ENCODE results near the gene TAS2R9.

The TAS2R9 gene

GRCh38 chr12:10810068-10810467 is at the start of gene TAS2R9:
Gene TAS2R9 (minus strand): TSS chr12:10810168. CDS start chr12:10810075, 93 bp downstream.
- H3K9me3 Mint-ChIP-seq: no peaks in the 10 kb centered on the region
- no peak for ATAC-seq
- peaks cover 33% of the 10 kb centered on the region for H3K27me3 Mint-ChIP-seq
- no peak within 1 kb of the TSS for H3K27ac Mint-ChIP-seq
- H3K4me3 Mint-ChIP-seq: no peak within 1 kb of the TSS
- DNase-seq: no peak
- no peaks in the 10 kb centered on the region for H3K4me1 Mint-ChIP-seq

- H3K4me1 Mint-ChIP-seq: peaks cover 28% of the 10 kb centered on the region
- H3K4me3 Mint-ChIP-seq: no peak overlapping the region
- peaks cover 27 to 54% of the 10 kb centered on the region in 2 donors for H3K9me3 Mint-ChIP-seq
- H3K27me3 Mint-ChIP-seq: no peaks in the 10 kb centered on the region
- no peak overlapping the region for H3K27ac Mint-ChIP-seq
- DNase-seq: no peak
- no peak for ATAC-seq
Observed at GRCh38 chr12:10855807-10856206, 45.8 kb upstream of the TAS2R9 start.

- Mint-ChIP-seq H3K27me3 (no peaks in the 10 kb centered on the region), H3K27ac (no peak overlapping the region), H3K4me3 (no peak overlapping the region), H3K4me1 (peaks cover 43% of the 10 kb centered on the region), H3K9me3 (peaks cover 21 to 34% of the 10 kb centered on the region in 2 donors)
- DNase-seq: no peak
- ATAC-seq: no peak
Observed at GRCh38 chr12:10853776-10854175, 43.8 kb upstream of the TAS2R9 start.

GRCh38 chr12:10851243-10851858 is 41.4 kb upstream of the TAS2R9 start:
- H3K4me3 Mint-ChIP-seq: no peak overlapping the region
- H3K9me3 Mint-ChIP-seq: peaks cover 10 to 12% of the 10 kb centered on the region in 2 donors
- H3K27me3 Mint-ChIP-seq: no peaks in the 10 kb centered on the region
- DNase-seq: no peak
- H3K27ac Mint-ChIP-seq: peak overlapping the region in 1 of 2 donors; percentile 34
- H3K4me1 Mint-ChIP-seq: peaks cover 43% of the 10 kb centered on the region
- peak; percentile 23 for ATAC-seq

GRCh38 chr12:10849425-10849878 is 39.5 kb upstream of the TAS2R9 start, which contains the start of gene PRR4:
Gene PRR4 (minus strand): TSS chr12:10849475. CDS start chr12:10849437, 38 bp downstream.
- Mint-ChIP-seq H3K27me3 (no peaks in the 10 kb centered on the region), H3K4me1 (peaks cover 43% of the 10 kb centered on the region), H3K27ac (peak within 1 kb of the TSS in 1 of 2 donors; percentile 69), H3K9me3 (peaks cover 0 to under 1% of the 10 kb centered on the region in 2 donors), H3K4me3 (no peak within 1 kb of the TSS)
- DNase-seq: peak in 1 of 2 donors; percentile 22
- ATAC-seq: peak; percentile 90

GRCh38 chr12:10847744-10848143 is 37.8 kb upstream of the TAS2R9 start:
- Mint-ChIP-seq H3K27ac (peak overlapping the region in 1 of 2 donors; percentile 3), H3K4me3 (no peak overlapping the region), H3K4me1 (peaks cover 35% of the 10 kb centered on the region), H3K9me3 (no peaks in the 10 kb centered on the region), H3K27me3 (no peaks in the 10 kb centered on the region)
- ATAC-seq (no peak), DNase-seq (no peak)

DNA sequence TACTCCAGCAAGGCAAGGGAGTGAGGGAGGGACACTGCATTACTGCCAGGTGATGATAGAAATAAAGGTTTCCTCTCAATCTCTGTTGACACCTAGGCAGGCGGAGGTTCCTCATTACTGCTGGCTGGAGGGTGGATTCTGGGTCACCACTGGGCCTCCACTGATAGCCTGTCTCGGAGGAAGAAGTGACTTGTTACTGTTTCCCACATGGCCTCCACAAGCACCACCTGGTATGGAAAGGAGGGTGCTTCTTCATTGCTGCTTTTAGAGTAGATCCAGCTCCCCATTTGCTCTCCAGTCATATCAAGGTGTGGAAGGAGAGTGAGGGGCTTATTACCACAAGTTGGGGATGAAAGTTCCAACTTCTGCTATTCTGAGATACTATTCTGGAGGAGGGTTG is 32.9 kb upstream of the TAS2R9 start:
- Mint-ChIP-seq H3K27ac (no peak overlapping the region), H3K4me3 (no peak overlapping the region), H3K9me3 (peaks cover 0 to 4% of the 10 kb centered on the region in 2 donors), H3K4me1 (no peaks in the 10 kb centered on the region), H3K27me3 (no peaks in the 10 kb centered on the region)
- ATAC-seq (no peak), DNase-seq (no peak)

DNA sequence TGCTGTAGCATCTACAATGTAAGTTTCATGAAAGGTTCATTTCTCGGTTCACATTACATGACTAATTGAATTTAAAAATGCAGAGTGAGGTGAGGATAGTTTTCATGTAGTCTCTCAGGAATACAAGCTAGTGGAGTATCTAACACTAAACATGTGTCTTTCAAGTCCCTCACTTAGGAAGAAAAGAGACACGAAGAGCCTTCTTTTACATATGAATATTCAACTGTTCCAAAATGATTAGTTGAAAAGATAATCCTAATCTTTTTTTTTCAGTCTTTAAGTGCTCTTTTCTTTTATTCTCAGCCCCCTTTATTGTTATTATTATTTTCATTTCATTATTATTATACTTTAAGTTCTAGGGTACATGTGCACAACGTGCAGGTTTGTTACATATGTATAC is 28.5 kb upstream of the TAS2R9 start:
- no peak for DNase-seq
- Mint-ChIP-seq H3K4me1 (no peaks in the 10 kb centered on the region), H3K27me3 (no peaks in the 10 kb centered on the region), H3K9me3 (peaks cover 0 to 4% of the 10 kb centered on the region in 2 donors), H3K27ac (no peak overlapping the region), H3K4me3 (no peak overlapping the region)
- no peak for ATAC-seq

DNA sequence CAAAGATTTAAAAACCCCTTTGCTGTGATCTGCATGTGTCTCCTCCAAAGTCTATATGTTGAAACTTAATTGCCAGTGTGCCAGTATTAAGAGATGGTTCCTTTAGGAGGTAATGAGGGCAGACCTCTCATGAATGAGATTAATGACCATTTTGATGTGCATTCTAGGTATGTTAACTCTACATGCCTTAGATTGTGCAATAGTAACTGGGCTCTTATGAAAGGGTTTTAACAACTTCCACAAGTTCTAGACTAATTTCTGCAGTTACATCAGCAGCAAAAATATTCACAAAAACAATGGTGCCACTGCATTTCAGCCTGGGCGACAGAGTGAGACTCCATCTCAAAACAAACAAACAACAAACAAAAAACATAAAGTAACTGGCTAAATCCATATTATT is 20.0 kb upstream of the TAS2R9 start:
- H3K27me3 Mint-ChIP-seq: no peaks in the 10 kb centered on the region
- no peak overlapping the region for H3K27ac Mint-ChIP-seq
- no peaks in the 10 kb centered on the region for H3K4me1 Mint-ChIP-seq
- no peak overlapping the region for H3K4me3 Mint-ChIP-seq
- no peak for DNase-seq
- ATAC-seq: no peak
- H3K9me3 Mint-ChIP-seq: no peaks in the 10 kb centered on the region

- no peaks in the 10 kb centered on the region for H3K27me3 Mint-ChIP-seq
- ATAC-seq (no peak), DNase-seq (no peak)
- H3K4me1 Mint-ChIP-seq: no peaks in the 10 kb centered on the region
- H3K27ac Mint-ChIP-seq: no peak within 1 kb of the TSS
- no peak within 1 kb of the TSS for H3K4me3 Mint-ChIP-seq
- no peaks in the 10 kb centered on the region for H3K9me3 Mint-ChIP-seq
Observed at GRCh38 chr12:10826258-10826657, 16.3 kb upstream of the TAS2R9 start, which contains the start of gene TAS2R10. Gene TAS2R10 (minus strand): TSS chr12:10826358. CDS start chr12:10826269, 89 bp downstream.

DNA sequence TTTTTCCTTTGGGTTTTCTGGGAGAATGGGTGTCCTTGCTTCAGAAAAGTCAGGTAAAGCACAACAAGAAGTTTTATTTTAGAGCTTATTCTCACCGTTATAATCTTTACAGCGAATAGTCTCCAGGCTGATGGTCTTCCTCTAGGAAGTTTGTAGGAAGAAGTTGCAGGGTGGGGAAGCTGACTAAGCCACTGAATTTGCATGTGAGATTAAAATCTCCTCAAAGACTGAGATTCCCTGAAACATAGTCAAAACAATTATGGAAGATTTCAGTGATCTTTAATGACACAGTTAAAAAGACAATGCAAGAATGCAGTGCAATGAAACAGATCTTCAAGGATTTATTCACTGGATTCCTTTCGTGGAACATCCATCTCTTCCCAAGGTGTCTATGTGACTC is 15.0 kb upstream of the TAS2R9 start:
- no peaks in the 10 kb centered on the region for H3K9me3 Mint-ChIP-seq
- ATAC-seq (no peak), DNase-seq (no peak)
- no peak overlapping the region for H3K4me3 Mint-ChIP-seq
- H3K4me1 Mint-ChIP-seq: no peaks in the 10 kb centered on the region
- H3K27me3 Mint-ChIP-seq: no peaks in the 10 kb centered on the region
- H3K27ac Mint-ChIP-seq: no peak overlapping the region

DNA sequence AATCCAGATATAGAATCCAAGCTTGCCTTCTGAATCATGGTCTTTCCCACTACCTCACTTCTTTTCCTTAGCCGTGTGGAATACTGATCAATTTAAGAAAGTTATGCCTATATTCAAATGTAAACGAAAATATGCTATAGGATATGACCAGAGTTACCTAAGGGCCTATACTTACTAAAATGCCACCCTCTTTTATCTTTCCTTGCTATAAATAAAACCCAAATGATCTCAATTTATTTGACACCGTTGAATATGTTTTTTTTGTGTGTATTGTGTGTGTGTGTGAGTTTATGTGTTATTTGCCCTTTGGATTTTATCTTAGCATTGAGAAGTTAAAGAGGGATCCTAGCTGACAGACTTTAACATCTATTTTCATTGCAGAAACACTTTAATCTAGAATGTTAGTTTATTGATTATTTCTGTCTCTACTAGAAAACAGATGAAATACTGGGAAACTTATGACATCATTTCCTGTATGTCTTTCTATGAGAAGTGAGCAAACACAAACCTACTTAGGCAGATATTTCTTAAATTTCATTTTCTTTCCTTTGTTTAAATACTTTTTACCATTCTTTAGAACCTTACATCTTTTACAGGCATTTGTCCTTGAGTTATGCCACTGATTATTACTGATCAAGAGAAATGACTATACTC is 2.0 kb upstream of the TAS2R9 start:
- H3K4me1 Mint-ChIP-seq: no peaks in the 10 kb centered on the region
- no peaks in the 10 kb centered on the region for H3K9me3 Mint-ChIP-seq
- no peak overlapping the region for H3K27ac Mint-ChIP-seq
- no peak overlapping the region for H3K4me3 Mint-ChIP-seq
- no peak for DNase-seq
- ATAC-seq: no peak
- H3K27me3 Mint-ChIP-seq: peaks cover 27% of the 10 kb centered on the region

DNA sequence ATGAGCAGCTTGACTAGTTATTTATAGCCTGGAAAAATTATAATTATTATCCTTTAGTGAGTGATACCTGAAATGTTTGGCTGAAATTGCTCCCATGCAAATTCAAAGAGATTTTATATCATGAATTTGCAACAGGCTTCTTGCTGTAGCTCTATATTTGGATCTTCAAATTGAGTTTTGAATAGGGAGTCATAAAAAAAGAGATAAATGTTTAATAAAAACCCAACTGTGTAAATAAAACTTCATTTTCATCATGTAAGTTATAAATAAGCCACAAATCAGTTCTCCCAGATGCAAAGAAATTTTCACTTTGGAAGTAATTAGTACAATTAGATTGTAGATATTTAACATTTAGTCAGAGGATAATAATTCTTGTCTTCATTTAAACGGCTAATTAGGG is 2.8 kb downstream of the TAS2R9 start, which contains the start of gene TAS2R8:
Gene TAS2R8, minus strand, starts transcription at position 101 of the 400 bp plus-strand sequence. CDS start 306 bp downstream, outside the sequence.
- H3K4me3 Mint-ChIP-seq: no peak within 1 kb of the TSS
- no peak for ATAC-seq
- no peak within 1 kb of the TSS for H3K27ac Mint-ChIP-seq

DNA sequence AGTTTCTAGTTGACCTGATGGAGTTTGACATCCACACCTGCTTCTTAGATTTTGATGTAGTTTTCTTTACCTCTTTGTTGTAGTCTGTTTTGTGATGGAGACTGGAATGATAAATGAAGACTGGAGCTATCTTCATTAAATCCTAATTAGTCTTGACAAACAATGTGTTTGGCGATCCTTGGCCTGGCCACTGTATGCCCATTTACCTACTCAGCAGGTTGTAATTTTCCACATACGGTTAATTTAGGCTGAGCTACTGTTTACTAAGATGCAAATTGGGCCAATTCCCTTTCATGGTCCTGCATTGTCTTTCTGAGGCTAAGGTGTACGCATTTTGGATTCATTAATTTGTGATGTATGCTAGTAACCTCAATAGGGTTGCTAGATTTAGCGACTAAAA is 7.4 kb downstream of the TAS2R9 start, which contains the start of gene TAS2R7:
Gene TAS2R7, minus strand, starts transcription at position 41 of the 400 bp plus-strand sequence. CDS start 57 bp downstream, outside the sequence.
- ATAC-seq (no peak), DNase-seq (no peak)
- peaks cover 40% of the 10 kb centered on the region for H3K27me3 Mint-ChIP-seq
- no peaks in the 10 kb centered on the region for H3K4me1 Mint-ChIP-seq
- H3K9me3 Mint-ChIP-seq: no peaks in the 10 kb centered on the region
- H3K4me3 Mint-ChIP-seq: no peak within 1 kb of the TSS
- H3K27ac Mint-ChIP-seq: no peak within 1 kb of the TSS

More for the DNA sequence above, 2.8 kb downstream of the TAS2R9 start, which contains the start of gene TAS2R8:
- Mint-ChIP-seq H3K27me3 (peaks cover 40% of the 10 kb centered on the region), H3K4me1 (no peaks in the 10 kb centered on the region), H3K9me3 (no peaks in the 10 kb centered on the region)
- no peak for DNase-seq

DNA sequence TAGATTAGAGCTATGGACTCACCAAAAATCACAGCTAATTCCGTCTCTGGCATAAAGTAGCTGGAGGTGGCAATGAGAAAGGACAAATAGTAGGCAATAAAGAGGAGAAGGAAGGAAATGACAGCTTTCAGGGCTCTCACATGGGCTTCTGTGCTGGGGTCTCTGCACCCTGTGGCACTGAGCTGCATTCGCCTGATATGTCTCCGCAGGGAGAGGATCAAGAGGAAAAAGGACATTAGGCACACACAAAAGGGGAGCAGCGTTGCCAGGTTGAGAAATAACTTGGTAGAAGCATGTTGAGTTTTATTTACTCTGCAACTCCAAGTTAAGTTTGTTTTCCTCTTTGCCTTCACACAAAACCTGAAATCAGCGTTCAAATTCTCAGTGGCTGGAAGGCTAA is 8.2 kb downstream of the TAS2R9 start:
- Mint-ChIP-seq H3K27ac (no peak overlapping the region), H3K9me3 (no peaks in the 10 kb centered on the region), H3K4me3 (no peak overlapping the region), H3K27me3 (peaks cover 49% of the 10 kb centered on the region), H3K4me1 (no peaks in the 10 kb centered on the region)
- no peak for DNase-seq
- no peak for ATAC-seq

GRCh38 chr12:10794222-10794621 is 15.7 kb downstream of the TAS2R9 start:
- no peak overlapping the region for H3K27ac Mint-ChIP-seq

More at GRCh38 chr12:10794222-10794621, 15.7 kb downstream of the TAS2R9 start:
- DNase-seq (no peak), ATAC-seq (no peak)
- H3K27me3 Mint-ChIP-seq: peaks cover 31% of the 10 kb centered on the region
- no peaks in the 10 kb centered on the region for H3K4me1 Mint-ChIP-seq
- H3K9me3 Mint-ChIP-seq: peaks cover 7 to 8% of the 10 kb centered on the region in 2 donors
- no peak overlapping the region for H3K4me3 Mint-ChIP-seq
